GM21381 (cell line): ENCODE measurements around the gene CCL18.
"Not testable (repeated sequence)": the region's sequence is repeated elsewhere in the genome, so short reads cannot be mapped to it uniquely, and the experiment has no call there.

Experiments
- ATAC-seq: cut with Tn5 transposase; IDR thresholded peaks from one replicate; pipeline ENCODE4 v1.9.1; 2021; ENCODE audit warnings: mild to moderate bottlenecking, moderate library complexity; ENCODE audit not compliant: unreplicated experiment

The CCL18 gene

GRCh38 chr17:36099004-36099403 is 34.9 kb downstream of the CCL18 start:
- ATAC-seq = not testable (repeated sequence)

GRCh38 chr17:36103401-36103975 is 39.4 kb downstream of the CCL18 start, which contains the start of gene CCL4:
CCL4 (plus strand) TSS chr17:36103827; CDS start chr17:36103906, 79 bp downstream.
- peak; percentile 71 for ATAC-seq

GRCh38 chr17:36104246-36104645 is 40.2 kb downstream of the CCL18 start:
- not testable (repeated sequence) for ATAC-seq

- no peak for ATAC-seq
These were observed 40.7 kb downstream of the CCL18 start for GRCh38 chr17:36104701-36105181.

GRCh38 chr17:36105781-36106492 is 41.9 kb downstream of the CCL18 start:
- no peak for ATAC-seq

DNA sequence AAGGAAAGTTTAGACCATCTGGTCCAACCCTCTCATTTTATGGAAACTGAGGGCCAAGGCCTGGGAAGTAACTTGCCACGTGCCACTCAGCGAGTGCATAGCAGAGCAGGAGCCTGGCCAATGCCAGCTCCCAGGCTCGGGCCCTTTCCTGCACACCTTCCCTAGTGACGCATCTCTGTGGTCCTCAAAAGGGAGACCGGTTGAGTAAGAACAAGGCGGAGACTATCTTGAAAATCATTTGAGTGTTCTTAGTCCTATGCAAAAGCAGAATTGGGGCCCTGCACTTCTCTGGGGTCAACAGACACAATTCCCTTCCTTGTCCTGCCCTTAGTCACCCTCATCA is 42.4 kb downstream of the CCL18 start:
- no peak for ATAC-seq

GRCh38 chr17:36107660-36108059 is 43.6 kb downstream of the CCL18 start:
- ATAC-seq = no peak

- ATAC-seq = not testable (repeated sequence)
These were observed 44.2 kb downstream of the CCL18 start for GRCh38 chr17:36108265-36108664.

DNA sequence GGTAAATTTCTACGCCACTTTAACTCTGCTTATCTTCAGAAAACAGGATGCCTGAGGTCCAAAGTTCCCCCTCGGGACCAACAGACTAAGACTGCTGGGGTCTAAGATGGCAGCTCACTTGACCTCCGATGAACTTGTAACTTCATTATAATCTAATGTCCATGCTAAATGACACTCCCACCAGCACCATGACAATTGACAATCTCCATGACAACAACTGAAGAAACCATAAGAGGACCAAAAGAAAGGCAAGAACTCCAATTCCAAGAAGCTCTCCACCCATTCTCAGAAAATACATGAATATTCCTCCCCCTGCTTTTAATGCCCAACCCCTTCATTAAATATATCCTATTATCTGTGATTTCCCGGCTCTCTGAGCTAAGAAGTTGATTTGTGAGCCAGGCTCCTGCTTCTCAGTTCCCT is 47.0 kb downstream of the CCL18 start:
- ATAC-seq = no peak

DNA sequence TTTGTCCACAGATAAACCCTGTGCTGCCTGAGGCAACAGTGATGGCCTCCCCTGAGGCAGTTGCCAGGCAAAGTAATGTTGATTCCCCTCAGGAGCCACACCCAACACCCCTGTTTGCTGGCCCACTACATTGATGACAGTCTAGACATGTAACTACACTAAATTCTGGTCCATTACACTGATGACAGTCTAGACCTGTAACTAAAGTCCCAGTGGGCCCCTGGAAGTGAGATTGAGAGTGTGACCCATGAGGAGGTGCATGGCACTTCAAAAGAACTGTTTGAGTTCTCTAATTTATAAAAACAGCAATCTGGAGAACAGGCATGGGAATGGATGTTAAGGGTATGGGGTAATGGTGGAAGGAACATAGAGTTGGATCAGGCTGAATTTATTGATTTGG is 48.5 kb downstream of the CCL18 start:
- no peak for ATAC-seq

DNA sequence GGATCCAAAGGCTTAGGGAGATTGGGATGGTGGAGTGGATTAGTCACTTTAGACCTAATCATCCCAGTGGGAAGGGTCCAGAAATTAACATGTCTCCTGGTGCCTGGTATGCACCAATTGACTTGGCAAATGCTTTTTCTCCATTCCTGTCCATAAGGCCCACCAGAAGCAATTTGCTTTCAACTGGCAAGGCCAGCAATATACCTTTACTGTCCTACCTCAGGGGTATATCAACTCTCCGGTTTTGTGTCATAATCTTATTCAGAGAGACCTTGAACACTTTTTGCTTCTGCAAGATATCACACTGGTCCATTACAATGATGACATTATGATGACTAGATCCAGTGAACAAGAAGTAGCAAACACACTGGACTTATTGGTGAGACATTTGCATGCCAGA is 49.1 kb downstream of the CCL18 start:
- not testable (repeated sequence) for ATAC-seq

- ATAC-seq = not testable (repeated sequence)
These were observed 51.0 kb downstream of the CCL18 start for GRCh38 chr17:36114971-36115648.

DNA sequence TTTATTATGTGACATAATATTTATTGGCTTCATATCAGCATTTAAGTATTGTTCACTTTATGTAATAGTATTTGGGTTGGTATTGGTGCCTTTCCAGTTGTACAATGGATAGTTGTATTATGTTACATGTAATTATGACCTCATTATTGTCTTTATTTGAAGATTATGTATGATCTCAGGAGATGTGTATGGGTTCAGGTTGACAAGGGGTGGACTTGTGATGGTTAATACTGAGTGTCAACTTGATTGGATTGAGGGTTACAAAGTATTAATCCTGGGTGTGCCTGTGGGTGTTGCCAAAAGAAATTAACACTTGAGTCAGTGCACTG is 51.5 kb downstream of the CCL18 start:
- not testable (repeated sequence) for ATAC-seq

DNA sequence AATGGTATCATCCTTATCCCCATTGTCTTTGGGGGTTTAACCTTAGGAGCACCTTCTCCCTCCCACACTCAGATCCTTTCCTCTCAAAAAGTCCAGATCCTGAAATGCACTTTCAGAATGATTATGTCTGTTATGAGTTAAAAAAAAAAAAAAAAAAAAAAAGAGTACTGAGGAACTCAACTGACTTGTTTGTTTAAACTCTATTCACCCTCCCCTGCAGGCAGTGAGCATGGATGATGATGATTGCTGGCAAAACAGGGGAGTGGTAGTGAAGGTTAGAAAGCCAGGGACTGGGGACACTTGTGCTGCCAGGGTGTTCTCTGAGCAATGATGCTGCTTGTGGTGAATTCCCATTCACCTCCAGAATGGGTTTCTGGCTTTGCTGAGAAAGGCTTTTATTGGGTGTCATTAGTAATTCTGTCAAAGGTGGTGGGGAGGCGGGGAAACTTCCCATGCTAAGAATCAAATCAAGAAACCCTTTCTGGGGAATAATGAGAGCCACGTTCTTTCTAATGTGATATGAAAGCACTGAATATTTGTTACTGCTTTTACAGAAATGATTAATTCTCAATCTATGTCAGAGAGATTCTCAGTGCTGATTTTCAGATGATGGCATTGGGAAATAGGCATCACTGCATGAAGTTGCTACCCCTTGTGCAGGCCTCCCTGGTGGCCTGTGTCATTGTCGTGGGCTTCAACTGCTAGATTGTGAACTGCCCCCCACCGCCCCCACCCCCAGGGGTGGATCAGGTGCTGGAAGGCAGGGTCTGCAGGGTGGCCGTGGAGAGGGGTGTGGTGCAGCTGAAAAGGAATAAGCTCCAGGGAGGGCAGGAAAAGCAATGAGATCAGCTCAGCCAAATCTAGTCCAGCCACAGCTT is 53.7 kb downstream of the CCL18 start:
- no peak for ATAC-seq

DNA sequence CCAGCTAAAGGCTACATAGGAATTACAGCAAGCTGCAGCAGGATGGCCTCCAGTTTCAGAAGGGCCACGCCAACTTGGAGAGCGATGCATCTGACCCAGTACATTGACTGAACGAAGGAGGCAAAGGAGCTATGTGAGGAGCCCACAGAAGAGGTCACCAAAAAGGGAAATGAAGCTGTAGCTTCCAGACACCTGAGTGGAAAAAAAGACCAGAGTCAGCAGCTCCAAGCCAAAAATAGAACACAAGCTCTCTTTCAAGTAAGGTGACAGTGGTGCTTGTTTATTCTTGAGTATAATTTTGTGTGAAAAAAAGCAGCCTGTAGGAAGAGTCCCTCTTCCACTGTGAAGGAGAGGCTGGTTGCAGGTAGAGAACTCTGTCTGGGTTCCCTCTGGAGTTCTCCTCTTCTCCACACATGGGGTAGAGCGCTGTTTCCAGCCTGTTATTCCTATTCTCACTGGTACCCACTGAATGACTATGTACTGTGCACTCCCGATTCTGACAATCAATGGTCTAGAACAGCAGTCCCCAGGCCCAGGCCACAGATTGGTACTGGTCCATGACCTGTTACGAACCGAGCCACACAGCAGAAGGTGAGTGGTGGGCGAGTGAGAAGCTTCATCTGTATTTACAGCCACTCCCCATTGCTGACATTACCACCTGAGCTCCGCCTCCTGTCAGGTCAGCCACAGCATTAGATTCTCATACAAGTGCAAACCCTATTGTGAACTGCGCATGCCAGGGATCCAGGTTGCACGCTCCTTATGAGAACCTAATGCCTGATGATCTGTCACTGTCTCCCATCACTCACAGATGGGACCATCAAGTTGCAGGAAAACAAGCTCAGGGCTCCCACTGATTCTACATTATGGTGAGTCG is 54.6 kb downstream of the CCL18 start:
- no peak for ATAC-seq

GRCh38 chr17:36120221-36120620 is 56.1 kb downstream of the CCL18 start:
- ATAC-seq = no peak

DNA sequence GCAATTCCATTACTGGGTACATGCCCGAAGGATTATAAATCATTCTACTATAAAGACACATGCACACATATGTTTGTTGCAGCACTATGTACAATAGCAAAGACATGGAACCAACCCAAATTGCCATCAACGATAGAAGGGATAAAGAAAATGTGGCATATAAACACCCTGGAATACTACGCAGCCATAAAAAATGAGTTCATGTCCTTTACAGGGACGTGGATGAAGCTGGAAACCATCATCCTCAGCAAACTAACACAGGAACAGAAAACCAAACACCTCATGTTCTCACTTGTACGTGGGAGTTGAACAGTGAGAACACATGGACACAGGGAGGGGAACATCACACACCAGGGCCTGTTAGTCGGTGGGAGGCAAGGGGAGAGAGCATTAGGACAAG is 57.0 kb downstream of the CCL18 start:
- not testable (repeated sequence) for ATAC-seq
